MCF 10A (cell line): ENCODE data around the gene DIP2C. TPM values are rescaled to one million over a fixed set of nuclear protein-coding genes. Genes with fewer than 3 reads are reported as not detected.

Experiments
- BruUV-seq: library from RNA; stranded (reverse); fragments of 400-500 nt; replicated peaks from 2 replicates; lab custom pipeline; 2021; lab: Mats Ljungman, UMichigan
- CTCF ChIA-PET: fragments of 300-600 bp; sonication (Branson Sonifier 250); formaldehyde crosslinking; extraction: SDS; loops from one replicate; lab custom pipeline; 2021; ENCODE audit warnings: antibody characterized with exemption, inconsistent platforms; lab: Yijun Ruan, JAX
- POLR2A ChIA-PET: fragments of 300-600, 350-650 bp; sonication (Branson Sonifier 250); formaldehyde crosslinking; extraction: SDS; loops from one replicate; lab custom pipeline; 2020; ENCODE audit warnings: antibody characterized with exemption, inconsistent platforms; lab: Yijun Ruan, JAX
- DNase-seq: peaks from one replicate; pipeline ENCODE4 v3.0.0-alpha.2; 2018; ENCODE audit not compliant: unreplicated experiment
- H3K27ac Mint-ChIP-seq: one replicate; pipeline ENCODE4 v1.8.0; 2022; ENCODE audit warnings: mild to moderate bottlenecking, low read depth, mixed read lengths; ENCODE audit not compliant: unreplicated experiment
- H3K27me3 Mint-ChIP-seq: one replicate; pipeline ENCODE4 v1.8.0; 2022; ENCODE audit warnings: mixed read lengths; ENCODE audit not compliant: insufficient read depth, unreplicated experiment
- H3K36me3 Mint-ChIP-seq: one replicate; pipeline ENCODE4 v1.8.0; 2022; ENCODE audit warnings: mild to moderate bottlenecking, moderate library complexity, mixed read lengths; ENCODE audit not compliant: insufficient read depth, unreplicated experiment
- H3K4me1 Mint-ChIP-seq: one replicate; pipeline ENCODE4 v1.8.0; 2022; ENCODE audit warnings: mixed read lengths; ENCODE audit not compliant: insufficient read depth, unreplicated experiment
- H3K4me3 Mint-ChIP-seq: one replicate; pipeline ENCODE4 v1.8.0; 2022; ENCODE audit warnings: mild to moderate bottlenecking, moderate library complexity, mixed read lengths; ENCODE audit not compliant: unreplicated experiment
- H3K9me3 Mint-ChIP-seq: one replicate; pipeline ENCODE4 v1.8.0; 2022; ENCODE audit warnings: mixed read lengths; ENCODE audit not compliant: unreplicated experiment
- CTCF ChIP-seq: fragments of 200-600 bp; IDR thresholded peaks from one replicate; pipeline ENCODE4 v1.8.0; 2022; ENCODE audit warnings: antibody characterized with exemption, mild to moderate bottlenecking; ENCODE audit not compliant: unreplicated experiment
- intact Hi-C: fragments of 100-400 bp; cut with micrococcal nuclease; formaldehyde crosslinking; loops from 2 replicates; pipeline ENCODE4 v1.14.1; 2022
- total RNA-seq: library from RNA; stranded (reverse); gene quantifications from 2 replicates; pipeline ENCODE4 v1.2.3, GENCODE V29; 2022

DIP2C gene
- total RNA-seq, 1 experiment from 2014 or later: 0.37 TPM

GRCh38 chr10:235915-236314 lies 453.6 kb downstream of the DIP2C start:
- CTCF ChIA-PET: no interaction called here
- no peak overlapping the region for H3K27ac Mint-ChIP-seq
- no peak for TF ChIP-seq CTCF
- no peak overlapping the region for H3K4me3 Mint-ChIP-seq
- peaks cover 21% of the 10 kb centered on the region for H3K36me3 Mint-ChIP-seq
- POLR2A ChIA-PET: no interaction called here
- no TSS peak for BruUV-seq
- no peaks in the 10 kb centered on the region for H3K27me3 Mint-ChIP-seq
- intact Hi-C loops: loop anchor here (10.0 kb wide), 1 partner anchor 549 kb away; no protein-coding TSS in a partner anchor
- DNase-seq: no peak
- H3K9me3 Mint-ChIP-seq: no peaks in the 10 kb centered on the region
- H3K4me1 Mint-ChIP-seq: no peaks in the 10 kb centered on the region

DNA sequence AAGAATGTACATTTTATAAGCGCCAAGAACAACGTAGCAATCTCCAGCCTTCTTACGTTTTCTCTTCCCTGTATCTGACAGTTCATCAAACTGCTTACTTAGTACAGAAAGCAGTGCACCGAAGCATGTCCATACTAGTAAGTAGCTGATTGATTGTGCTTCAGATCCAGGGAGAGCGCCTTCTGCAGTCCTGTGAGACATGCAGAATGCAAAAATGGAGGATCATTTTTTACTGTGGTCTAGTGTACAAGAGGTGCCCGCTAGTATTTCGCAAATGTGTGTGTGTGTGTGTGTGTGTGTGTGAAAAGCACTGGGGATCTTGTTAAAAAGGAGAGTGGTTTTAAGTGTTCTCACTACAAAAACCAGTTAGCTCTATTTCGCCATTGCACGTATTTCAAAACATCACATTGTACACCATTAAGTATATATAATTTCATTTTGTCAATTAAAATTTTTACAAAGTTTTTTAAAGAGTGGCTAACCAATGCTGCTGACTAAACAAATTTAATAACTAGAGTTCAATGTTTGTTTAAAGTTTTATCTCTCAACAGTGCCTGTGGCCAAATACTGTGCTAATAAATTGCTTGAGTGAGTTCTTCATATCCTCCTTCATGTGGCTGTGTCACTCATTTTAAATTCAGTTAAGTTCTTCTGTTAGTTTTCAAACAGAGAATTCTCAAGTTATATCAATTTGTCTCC lies 454.6 kb downstream of the DIP2C start:
- TF ChIP-seq CTCF: no peak
- Mint-ChIP-seq H3K36me3 (peaks cover 21% of the 10 kb centered on the region), H3K27ac (no peak overlapping the region), H3K9me3 (no peaks in the 10 kb centered on the region), H3K27me3 (no peaks in the 10 kb centered on the region), H3K4me3 (no peak overlapping the region), H3K4me1 (no peaks in the 10 kb centered on the region)
- DNase-seq: no peak
- intact Hi-C loops: loop anchor here (10.0 kb wide), 1 partner anchor 550 kb away; no protein-coding TSS in a partner anchor
- no TSS peak for BruUV-seq
- ChIA-PET CTCF (interaction anchor here (0.6 to 0.8 kb wide), 2 partner anchors 12 to 142 kb away, joined by 3 to 4 read pairs; no protein-coding TSS in a partner anchor), POLR2A (no interaction called here)

DNA sequence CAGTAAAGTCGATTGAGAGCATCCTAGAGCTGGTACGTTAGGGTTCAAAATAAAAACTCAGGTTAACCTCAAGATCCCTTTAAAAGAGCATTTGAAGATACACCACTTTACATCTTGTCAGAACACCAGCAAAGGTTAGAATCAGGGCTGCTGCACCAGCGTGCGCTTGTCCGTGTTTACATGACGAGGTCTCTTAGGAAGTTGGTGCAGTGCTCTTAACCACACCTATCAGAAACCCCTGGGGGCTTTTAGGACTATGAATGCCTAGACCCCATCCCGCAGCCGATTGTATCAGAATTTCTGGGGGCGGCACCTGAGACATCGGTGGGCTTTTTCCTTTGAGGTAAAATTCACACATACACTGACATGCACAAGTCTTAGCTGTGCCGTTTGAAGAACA lies 456.6 kb downstream of the DIP2C start:
- Mint-ChIP-seq H3K4me3 (no peak overlapping the region), H3K27ac (no peak overlapping the region), H3K9me3 (no peaks in the 10 kb centered on the region), H3K36me3 (peaks cover 9% of the 10 kb centered on the region), H3K4me1 (no peaks in the 10 kb centered on the region), H3K27me3 (no peaks in the 10 kb centered on the region)
- no TSS peak for BruUV-seq
- intact Hi-C loops: loop anchor here (10.0 kb wide), 1 partner anchor 552 kb away; no protein-coding TSS in a partner anchor
- POLR2A ChIA-PET: no interaction called here
- no peak for DNase-seq
- TF ChIP-seq CTCF: no peak
- CTCF ChIA-PET: no interaction called here

DNA sequence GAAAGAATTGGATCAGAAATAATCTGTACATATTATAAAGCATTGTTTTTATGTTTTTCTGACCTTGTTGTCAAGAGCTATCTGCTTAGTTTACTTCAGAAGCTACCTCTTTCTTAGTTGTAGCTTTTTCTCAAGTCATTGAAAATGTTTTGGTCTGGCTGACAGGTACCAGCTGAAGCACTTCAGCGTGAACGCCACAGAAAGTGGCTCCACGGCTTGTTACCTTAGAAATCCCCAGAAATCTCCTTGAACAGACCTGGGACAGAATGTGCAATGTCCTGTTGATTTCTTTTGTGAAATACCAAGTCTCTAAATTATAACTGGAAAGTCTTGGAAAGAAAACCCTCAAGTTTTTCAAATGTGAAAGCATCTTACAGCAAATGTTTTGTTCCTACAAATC lies 457.4 kb downstream of the DIP2C start:
- H3K27me3 Mint-ChIP-seq: no peaks in the 10 kb centered on the region
- intact Hi-C loops: loop anchor here (10.0 kb wide), 1 partner anchor 553 kb away; no protein-coding TSS in a partner anchor
- DNase-seq: no peak
- POLR2A ChIA-PET: no interaction called here
- TF ChIP-seq CTCF: no peak
- no peak overlapping the region for H3K4me3 Mint-ChIP-seq
- CTCF ChIA-PET: no interaction called here
- H3K27ac Mint-ChIP-seq: no peak overlapping the region
- no peaks in the 10 kb centered on the region for H3K9me3 Mint-ChIP-seq
- BruUV-seq: no TSS peak
- H3K36me3 Mint-ChIP-seq: peaks cover 6% of the 10 kb centered on the region
- peaks cover 5% of the 10 kb centered on the region for H3K4me1 Mint-ChIP-seq
